IMR-90 (cell line): ENCODE data around the gene TIMM50. TPM values are rescaled to one million over a fixed set of nuclear protein-coding genes. Genes with fewer than 3 reads are reported as not detected.

Experiments used
- ATAC-seq: fragments of 200-7000 bp; cut with Tn5 transposase; 2 replicates; pipeline ENCODE4 v1.9.1; 2020; ENCODE audit warnings: low read depth, mild to moderate bottlenecking, moderate library complexity
- BruUV-seq: library from RNA; stranded (reverse); fragments of 400-500 nt; replicated peaks from 2 replicates; lab custom pipeline; 2021; lab: Mats Ljungman, UMichigan
- CTCF ChIA-PET: fragments of 300-600 bp; formaldehyde crosslinking; extraction: SDS; loops from one replicate; lab custom pipeline; 2021; ENCODE audit warnings: antibody characterized with exemption; lab: Yijun Ruan, JAX
- POLR2A ChIA-PET: fragments of 300-600 bp; sonication (Branson Sonifier 250); formaldehyde crosslinking; loops from one replicate; lab custom pipeline; 2022; ENCODE audit warnings: antibody characterized with exemption; ENCODE audit not compliant: unreplicated experiment; lab: Charles Lee
- DNase-seq: peaks from one replicate; pipeline ENCODE4 v3.0.0; 2013
- H2AFZ ChIP-seq: replicated peaks from 2 replicates; pipeline ENCODE3; 2013; ENCODE audit warnings: low read length, mild to moderate bottlenecking; ENCODE audit not compliant: poor library complexity
- H2AK5ac ChIP-seq: 2 replicates; pipeline ENCODE4 v1.6.1; 2013; ENCODE audit warnings: low read depth, low read length, inconsistent platforms
- H2AK9ac ChIP-seq: replicated peaks from 2 replicates; pipeline ENCODE3; 2013; ENCODE audit warnings: mild to moderate bottlenecking, low read depth, low read length, moderate library complexity; ENCODE audit not compliant: poor library complexity
- H2BK120ac ChIP-seq: 2 replicates; pipeline ENCODE4 v1.6.1; 2013; ENCODE audit warnings: low read depth, low read length, inconsistent platforms
- H2BK15ac ChIP-seq: 3 replicates; pipeline ENCODE4 v1.6.1; 2013; ENCODE audit warnings: low read depth, low read length, inconsistent platforms
- H2BK20ac ChIP-seq: 2 replicates; pipeline ENCODE4 v1.6.1; 2013; ENCODE audit warnings: low read depth, mild to moderate bottlenecking, inconsistent platforms, low read length, moderate library complexity
- H2BK5ac ChIP-seq: 2 replicates; pipeline ENCODE4 v1.6.1; 2013; ENCODE audit warnings: mild to moderate bottlenecking, low read depth, low read length, inconsistent platforms; ENCODE audit not compliant: poor library complexity, severe bottlenecking
- H3K14ac ChIP-seq: replicated peaks from 2 replicates; pipeline ENCODE4 v1.6.1; 2013; ENCODE audit warnings: low read depth, low read length, inconsistent platforms
- H3K18ac ChIP-seq: 2 replicates; pipeline ENCODE4 v1.6.1; 2013; ENCODE audit warnings: low read depth, low read length, control low read depth
- H3K23ac ChIP-seq: 2 replicates; pipeline ENCODE4 v1.6.1; 2013; ENCODE audit warnings: low read depth, low read length, inconsistent platforms
- H3K27ac ChIP-seq: 2 replicates; pipeline ENCODE4 v1.5.1; 2013; ENCODE audit warnings: mild to moderate bottlenecking, control low read depth, low read length; ENCODE audit not compliant: insufficient read depth
- H3K27me3 ChIP-seq: 2 replicates; pipeline ENCODE4 v1.6.1; 2013; ENCODE audit warnings: low read length; ENCODE audit not compliant: control insufficient read depth, insufficient read depth
- H3K36me3 ChIP-seq: 2 replicates; pipeline ENCODE4 v1.6.1; 2013; ENCODE audit warnings: low read length, mixed read lengths; ENCODE audit not compliant: control insufficient read depth, insufficient read depth
- H3K4ac ChIP-seq: 2 replicates; pipeline ENCODE4 v1.6.1; 2013; ENCODE audit warnings: low read depth, low read length, inconsistent platforms
- H3K4me1 ChIP-seq: 2 replicates; pipeline ENCODE4 v1.6.1; 2013; ENCODE audit warnings: low read length, mixed read lengths; ENCODE audit not compliant: control insufficient read depth, insufficient read depth
- H3K4me2 ChIP-seq: 2 replicates; pipeline ENCODE4 v1.6.1; 2013; ENCODE audit warnings: low read depth, mild to moderate bottlenecking, control low read depth, low read length, moderate library complexity
- H3K4me3 ChIP-seq: 2 replicates; pipeline ENCODE4 v1.5.1; 2013; ENCODE audit warnings: low read depth, mild to moderate bottlenecking, control low read depth, low read length, moderate library complexity; ENCODE audit not compliant: insufficient read depth
- H3K56ac ChIP-seq: 2 replicates; pipeline ENCODE4 v1.6.1; 2013; ENCODE audit warnings: low read length, inconsistent platforms; ENCODE audit not compliant: insufficient read depth; ENCODE audit errors: extremely low read depth
- H3K79me1 ChIP-seq, 2 experiments: 2 replicates each; pipeline ENCODE4 v1.6.1; 2013; ENCODE audit warnings: low read length in 2 of 2, inconsistent platforms in 1 of 2, low read depth in 1 of 2
- H3K9ac ChIP-seq: 2 replicates; pipeline ENCODE4 v1.6.1; 2013; ENCODE audit warnings: low read depth, low read length, control low read depth
- H3K9me1 ChIP-seq: 2 replicates; pipeline ENCODE4 v1.6.1; 2013; ENCODE audit warnings: low read length, inconsistent platforms; ENCODE audit not compliant: insufficient read depth
- H3K9me3 ChIP-seq: 2 replicates; pipeline ENCODE4 v1.6.1; 2013; ENCODE audit warnings: low read length; ENCODE audit not compliant: control insufficient read depth, insufficient read depth
- H4K20me1 ChIP-seq: 2 replicates; pipeline ENCODE4 v1.6.1; 2013; ENCODE audit warnings: low read length, inconsistent platforms; ENCODE audit not compliant: insufficient read depth
- H4K5ac ChIP-seq: 2 replicates; pipeline ENCODE4 v1.6.1; 2013; ENCODE audit warnings: mild to moderate bottlenecking, low read depth, low read length, control low read depth
- H4K8ac ChIP-seq, 2 experiments: 2 replicates each; pipeline ENCODE4 v1.6.1; 2013; ENCODE audit warnings: low read depth in 2 of 2, low read length in 2 of 2, control low read depth in 1 of 2, inconsistent platforms in 1 of 2
- H4K91ac ChIP-seq: 2 replicates; pipeline ENCODE4 v1.6.1; 2013; ENCODE audit warnings: low read depth, low read length, inconsistent platforms; ENCODE audit not compliant: insufficient read depth
- BHLHE40 ChIP-seq: fragments of 150-350 bp; IDR thresholded peaks from 2 replicates; pipeline ENCODE4 v1.6.1; 2016; ENCODE audit warnings: mild to moderate bottlenecking, low read depth, low read length
- CEBPB ChIP-seq: IDR thresholded peaks from 2 replicates; pipeline ENCODE4 v1.6.1; 2012; ENCODE audit warnings: low read depth, low read length, improper control_type of control experiment
- FOS ChIP-seq: fragments of 150-350 bp; IDR thresholded peaks from 2 replicates; pipeline ENCODE4 v1.6.1; 2016; ENCODE audit warnings: low read depth, low read length
- MAFK ChIP-seq: IDR thresholded peaks from 2 replicates; pipeline ENCODE4 v1.6.1; 2012; ENCODE audit warnings: low read depth, low read length, improper control_type of control experiment
- MAZ ChIP-seq: IDR thresholded peaks from 2 replicates; pipeline ENCODE4 v1.6.1; 2012; ENCODE audit warnings: low read depth, mild to moderate bottlenecking, low read length, improper control_type of control experiment, moderate library complexity, borderline replicate concordance
- MXI1 ChIP-seq: IDR thresholded peaks from 2 replicates; pipeline ENCODE4 v1.6.1; 2012; ENCODE audit warnings: low read depth, mild to moderate bottlenecking, low read length, moderate library complexity, borderline replicate concordance
- NFE2L2 ChIP-seq: fragments of 150-350 bp; IDR thresholded peaks from 2 replicates; pipeline ENCODE4 v1.6.1; 2016; ENCODE audit warnings: low read depth, mild to moderate bottlenecking, low read length
- POLR2A ChIP-seq: IDR thresholded peaks from 2 replicates; pipeline ENCODE4 v1.6.1; 2012; ENCODE audit warnings: mild to moderate bottlenecking, low read depth, low read length
- RAD21 ChIP-seq: IDR thresholded peaks from 2 replicates; pipeline ENCODE4 v1.6.1; 2012; ENCODE audit warnings: low read length, improper control_type of control experiment
- RCOR1 ChIP-seq: IDR thresholded peaks from 2 replicates; pipeline ENCODE4 v1.6.1; 2012; ENCODE audit warnings: mild to moderate bottlenecking, low read length, improper control_type of control experiment; ENCODE audit not compliant: insufficient replicate concordance
- RFX5 ChIP-seq: IDR thresholded peaks from 2 replicates; pipeline ENCODE4 v1.8.0; 2012; ENCODE audit warnings: low read depth, mild to moderate bottlenecking, low read length, moderate library complexity
- SMC3 ChIP-seq: fragments of 150-350 bp; IDR thresholded peaks from 2 replicates; pipeline ENCODE4 v1.6.1; 2016; ENCODE audit warnings: low read depth, mild to moderate bottlenecking, antibody characterized with exemption, low read length, moderate library complexity
- USF2 ChIP-seq: fragments of 150-350 bp; IDR thresholded peaks from 2 replicates; pipeline ENCODE4 v1.6.1; 2017; ENCODE audit warnings: mild to moderate bottlenecking, antibody characterized with exemption, low read length, low read depth
- WGBS, 2 experiments: methylation state at CpG; one replicate each; pipeline versions ENCODE4 v1.1.5 to v1.1.7; 2013; ENCODE audit warnings: missing lambda C conversion rate in 2 of 2; ENCODE audit not compliant: insufficient read length in 1 of 2; ENCODE audit errors: extremely low coverage in 2 of 2; 5-methylcytosine and 5-hydroxymethylcytosine counted together
- dilution Hi-C: fragments of 300-500 bp; cut with HindIII; formaldehyde crosslinking; loops from one replicate; pipeline ENCODE4 v1.14.3; 2018; ENCODE audit warnings: low sequenced_read_pairs; ENCODE audit not compliant: unreplicated experiment
- in situ Hi-C: fragments of 300-500 bp; cut with MboI; formaldehyde crosslinking; loops from 3 replicates; pipeline ENCODE4 v1.14.3; 2019; ENCODE audit warnings: low sequenced_read_pairs, inconsistent platforms, mixed read lengths
- intact Hi-C: fragments of 100-400 bp; cut with micrococcal nuclease; formaldehyde crosslinking; loops from 2 replicates; pipeline ENCODE4 v1.10.0; 2022
- polyA plus RNA-seq, 3 experiments: library from polyadenylated mRNA; depleted of rRNA; stranded (reverse); fragments of >200 nt; gene quantifications; 2 replicates each; pipeline ENCODE4 v1.2.3, GENCODE V29; 2012; ENCODE audit warnings: low replicate concordance in 1 of 3
- total RNA-seq: library from RNA; depleted of rRNA; stranded (reverse); fragments of >200 nt; gene quantifications from 2 replicates; pipeline ENCODE4 v1.2.3, GENCODE V29; 2012
- TF ChIP-seq, protein P1 (sequence below): conservative IDR thresholded peaks from 2 replicates; pipeline ENCODE4 v1.5.1; 2012; ENCODE audit warnings: mild to moderate bottlenecking, low read depth, low read length, improper control_type of control experiment
- TF ChIP-seq, protein P2 (sequence below): fragments of 150-350 bp; IDR thresholded peaks from 2 replicates; pipeline ENCODE4 v1.6.1; 2016; ENCODE audit warnings: low read depth, mild to moderate bottlenecking, low read length, moderate library complexity, borderline replicate concordance

TIMM50 gene
- total and polyA plus RNA-seq, 2 of the 4 experiments (the other 2 are of a cell fraction), result 52.0 to 76.8 TPM

- H3K27ac ChIP-seq, result no peak overlapping the region
- ATAC-seq (no peak), DNase-seq (no peak)
- no peaks in the 10 kb centered on the region for H3K27me3 ChIP-seq
- H3K14ac ChIP-seq, result no peak overlapping the region
- no peaks in the 10 kb centered on the region for H3K9me3 ChIP-seq
- ChIA-PET CTCF (no interaction called here), POLR2A (no interaction called here)
- H3K79me1 ChIP-seq, result peaks cover 20 to 25% of the 10 kb centered on the region in 2 experiments
- H2AFZ ChIP-seq, result no peak overlapping the region
- H3K4me3 ChIP-seq, result no peak overlapping the region
- no peak overlapping the region for H4K8ac ChIP-seq
- intact Hi-C loops, result no loop called here
- H2AK5ac ChIP-seq, result no peak overlapping the region
- H3K4me1 ChIP-seq, result no peaks in the 10 kb centered on the region
- H3K36me3 ChIP-seq, result peaks cover 69% of the 10 kb centered on the region
- no peak overlapping the region for H3K56ac ChIP-seq
- H2BK120ac ChIP-seq, result no peak overlapping the region
- no peak overlapping the region for H3K18ac ChIP-seq
- no TSS peak for BruUV-seq
- H3K4ac ChIP-seq, result no peak overlapping the region
- in situ Hi-C loops, result no loop called here
- H3K9ac ChIP-seq, result no peak overlapping the region
- H3K9me1 ChIP-seq, result peaks cover 2% of the 10 kb centered on the region; the same call in 1 of the 2 replicates
- H4K20me1 ChIP-seq, result peaks cover 27% of the 10 kb centered on the region
- no peak for TF ChIP-seq MAFK
- TF ChIP-seq USF2, result no peak
- TF ChIP-seq NFE2L2, result no peak
- no peak for TF ChIP-seq MAZ
- TF ChIP-seq BHLHE40, result no peak
- no peak for TF ChIP-seq POLR2A
- no peak for TF ChIP-seq SMC3
- TF ChIP-seq RCOR1, result no peak
- TF ChIP-seq, protein P1, sequence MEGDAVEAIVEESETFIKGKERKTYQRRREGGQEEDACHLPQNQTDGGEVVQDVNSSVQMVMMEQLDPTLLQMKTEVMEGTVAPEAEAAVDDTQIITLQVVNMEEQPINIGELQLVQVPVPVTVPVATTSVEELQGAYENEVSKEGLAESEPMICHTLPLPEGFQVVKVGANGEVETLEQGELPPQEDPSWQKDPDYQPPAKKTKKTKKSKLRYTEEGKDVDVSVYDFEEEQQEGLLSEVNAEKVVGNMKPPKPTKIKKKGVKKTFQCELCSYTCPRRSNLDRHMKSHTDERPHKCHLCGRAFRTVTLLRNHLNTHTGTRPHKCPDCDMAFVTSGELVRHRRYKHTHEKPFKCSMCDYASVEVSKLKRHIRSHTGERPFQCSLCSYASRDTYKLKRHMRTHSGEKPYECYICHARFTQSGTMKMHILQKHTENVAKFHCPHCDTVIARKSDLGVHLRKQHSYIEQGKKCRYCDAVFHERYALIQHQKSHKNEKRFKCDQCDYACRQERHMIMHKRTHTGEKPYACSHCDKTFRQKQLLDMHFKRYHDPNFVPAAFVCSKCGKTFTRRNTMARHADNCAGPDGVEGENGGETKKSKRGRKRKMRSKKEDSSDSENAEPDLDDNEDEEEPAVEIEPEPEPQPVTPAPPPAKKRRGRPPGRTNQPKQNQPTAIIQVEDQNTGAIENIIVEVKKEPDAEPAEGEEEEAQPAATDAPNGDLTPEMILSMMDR, result no peak
- TF ChIP-seq CEBPB, result no peak
- TF ChIP-seq RFX5, result no peak
- TF ChIP-seq, protein P2, sequence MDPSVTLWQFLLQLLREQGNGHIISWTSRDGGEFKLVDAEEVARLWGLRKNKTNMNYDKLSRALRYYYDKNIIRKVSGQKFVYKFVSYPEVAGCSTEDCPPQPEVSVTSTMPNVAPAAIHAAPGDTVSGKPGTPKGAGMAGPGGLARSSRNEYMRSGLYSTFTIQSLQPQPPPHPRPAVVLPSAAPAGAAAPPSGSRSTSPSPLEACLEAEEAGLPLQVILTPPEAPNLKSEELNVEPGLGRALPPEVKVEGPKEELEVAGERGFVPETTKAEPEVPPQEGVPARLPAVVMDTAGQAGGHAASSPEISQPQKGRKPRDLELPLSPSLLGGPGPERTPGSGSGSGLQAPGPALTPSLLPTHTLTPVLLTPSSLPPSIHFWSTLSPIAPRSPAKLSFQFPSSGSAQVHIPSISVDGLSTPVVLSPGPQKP, result no peak
- no peak for TF ChIP-seq FOS
- TF ChIP-seq RAD21, result no peak
- TF ChIP-seq MXI1, result no peak
- no peak overlapping the region for H2BK5ac ChIP-seq
- H2BK15ac ChIP-seq, result no peak overlapping the region
- H4K5ac ChIP-seq, result no peak overlapping the region
- H2BK20ac ChIP-seq, result no peak overlapping the region
- no peak overlapping the region for H3K4me2 ChIP-seq
- H4K91ac ChIP-seq, result no peak overlapping the region
- dilution Hi-C loops, result no loop called here
- no peak overlapping the region for H3K23ac ChIP-seq
- no peak overlapping the region for H2AK9ac ChIP-seq
- 100% methylated on average over 1 of the region's 18 CpGs; no CpG with 5 or more reads in 1 of the 2 experiments for WGBS, 2 experiments
These were observed 14.5 kb upstream of the TIMM50 start for GRCh38 chr19:39465956-39466747.
